Jurkat, Clone E6-1 (cell line): Measurements from ENCODE around the gene UGGT1.
A peak's percentile ranks its signal among the peaks of the same experiment; 100 is the strongest.
"Not testable (repeated sequence)": the region's sequence is repeated elsewhere in the genome, so short reads cannot be mapped to it uniquely, and the experiment has no call there.

Source experiments
- DNase-seq: peaks from one replicate; pipeline ENCODE4 v3.0.0-alpha.2; 2011; ENCODE audit warnings: low read depth, low spot score
- H3K4me3 ChIP-seq: 2 replicates; pipeline ENCODE4 v1.5.1; 2011; ENCODE audit warnings: mild to moderate bottlenecking, low read length, control low read depth, moderate library complexity

Gene UGGT1

GRCh38 chr2:128166746-128167353 is 75.8 kb downstream of the UGGT1 start:
- no peak overlapping the region for H3K4me3 ChIP-seq
- DNase-seq, result no peak

- no peak for DNase-seq
- H3K4me3 ChIP-seq, result no peak overlapping the region
Observed at GRCh38 chr2:128169094-128169493, 78.1 kb downstream of the UGGT1 start.

DNA sequence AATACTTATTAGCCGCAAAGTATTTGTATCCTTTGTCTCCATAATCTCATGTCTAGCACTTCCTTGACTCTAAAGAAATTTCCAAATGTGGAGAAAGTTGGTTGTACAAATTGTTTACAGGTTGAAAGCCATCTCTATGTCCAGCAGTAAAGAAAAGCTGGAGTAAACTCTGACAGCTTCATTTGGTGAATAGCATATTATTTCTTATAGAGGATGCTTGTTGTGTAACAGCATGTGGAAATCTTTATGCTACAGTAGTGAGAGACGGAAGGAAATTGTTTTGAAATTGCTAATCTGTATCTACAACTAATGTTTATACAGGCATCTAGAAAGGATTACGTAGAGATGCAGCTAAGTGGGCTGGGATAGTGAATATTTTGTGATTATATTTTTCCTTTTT is 78.5 kb downstream of the UGGT1 start:
- DNase-seq, result no peak

GRCh38 chr2:128169933-128170709 is 79.1 kb downstream of the UGGT1 start:
- no peak for DNase-seq
- H3K4me3 ChIP-seq, result no peak overlapping the region

More for the DNA sequence above, 78.5 kb downstream of the UGGT1 start:
- H3K4me3 ChIP-seq, result no peak overlapping the region

DNA sequence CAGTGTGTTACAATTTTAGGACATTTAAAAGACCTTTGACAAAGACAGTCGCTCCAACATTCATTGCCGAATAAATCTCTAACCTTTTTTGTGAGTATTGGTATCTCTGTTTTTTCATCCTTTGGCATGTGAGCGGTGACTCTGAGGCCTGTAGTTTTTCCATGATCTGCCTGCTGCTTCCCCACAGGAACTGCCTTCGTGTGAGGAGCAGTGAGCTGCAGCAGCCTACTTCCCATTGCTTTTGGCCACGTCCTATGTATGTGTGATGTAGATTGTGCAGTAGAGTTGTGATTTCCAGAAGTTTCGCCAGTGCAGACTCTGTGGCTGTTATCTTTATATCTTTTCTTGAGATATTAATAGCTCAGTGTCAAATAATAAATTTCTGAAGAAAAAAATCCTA is 79.8 kb downstream of the UGGT1 start:
- no peak for DNase-seq
- H3K4me3 ChIP-seq, result no peak overlapping the region

DNA sequence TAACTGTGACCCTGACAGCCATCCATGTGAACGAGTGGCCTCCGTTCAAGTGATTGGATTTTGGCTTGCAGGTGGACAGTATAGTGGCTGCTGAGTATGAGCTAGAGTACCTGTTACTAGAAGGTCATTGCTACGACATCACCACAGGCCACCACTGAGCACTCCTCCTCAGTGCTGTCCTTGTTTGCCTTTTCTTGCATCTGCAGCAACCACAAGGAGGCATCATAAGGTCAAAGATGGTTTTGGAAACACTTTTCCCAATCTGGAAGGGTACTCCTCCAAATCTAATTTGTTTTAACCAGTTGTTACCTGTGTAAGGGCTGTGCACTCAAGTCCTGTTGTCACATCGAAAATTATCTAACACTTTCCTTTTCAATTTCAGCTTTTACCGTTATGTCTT is 81.2 kb downstream of the UGGT1 start:
- H3K4me3 ChIP-seq, result no peak overlapping the region
- no peak for DNase-seq

DNA sequence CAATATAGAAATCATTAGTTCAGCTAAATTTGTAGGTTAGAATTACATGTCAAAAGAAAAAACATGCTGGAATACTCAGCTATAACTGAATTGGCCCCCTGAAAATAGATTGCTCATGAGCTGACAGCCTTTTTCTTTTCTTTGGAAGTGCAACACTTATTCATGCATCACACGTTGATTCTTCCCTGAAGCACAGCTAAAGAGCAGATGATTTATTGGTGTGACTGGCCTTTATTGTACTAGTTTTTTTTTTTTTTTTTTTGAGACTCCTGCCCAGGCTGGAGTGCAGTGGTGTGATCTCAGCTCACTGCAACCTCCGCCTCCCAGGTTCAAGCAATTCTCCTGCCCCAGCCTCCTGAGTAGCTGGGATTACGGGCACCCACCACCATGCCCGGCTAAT is 83.1 kb downstream of the UGGT1 start:
- H3K4me3 ChIP-seq, DNase-seq: not testable (repeated sequence)

GRCh38 chr2:128177315-128177714 is 86.3 kb downstream of the UGGT1 start:
- no peak for DNase-seq
- no peak overlapping the region for H3K4me3 ChIP-seq

DNA sequence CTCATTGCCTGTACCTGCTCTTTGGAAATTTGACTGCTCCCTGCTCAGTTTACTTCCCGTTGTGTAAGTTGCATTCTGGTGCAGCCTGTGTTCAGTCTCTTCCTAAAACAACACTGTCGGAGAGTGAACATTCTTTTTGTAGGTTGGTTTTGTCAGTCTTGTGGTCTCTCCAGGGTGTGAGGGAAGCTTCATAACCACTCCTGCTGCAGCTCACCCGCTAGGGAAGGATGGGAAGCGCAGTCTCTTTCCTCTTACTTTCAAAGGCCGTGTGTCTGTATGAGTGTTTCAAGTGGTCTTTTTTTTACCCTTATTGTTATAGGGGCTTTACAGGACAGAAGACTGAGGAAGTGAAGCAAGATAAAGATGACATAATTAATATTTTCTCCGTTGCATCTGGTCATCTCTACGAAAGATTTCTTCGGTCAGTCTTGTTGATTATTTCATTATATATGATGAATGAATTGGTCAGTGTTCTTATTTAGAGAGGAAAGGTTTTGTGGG is 87.2 kb downstream of the UGGT1 start:
- DNase-seq, result no peak
- no peak overlapping the region for H3K4me3 ChIP-seq

DNA sequence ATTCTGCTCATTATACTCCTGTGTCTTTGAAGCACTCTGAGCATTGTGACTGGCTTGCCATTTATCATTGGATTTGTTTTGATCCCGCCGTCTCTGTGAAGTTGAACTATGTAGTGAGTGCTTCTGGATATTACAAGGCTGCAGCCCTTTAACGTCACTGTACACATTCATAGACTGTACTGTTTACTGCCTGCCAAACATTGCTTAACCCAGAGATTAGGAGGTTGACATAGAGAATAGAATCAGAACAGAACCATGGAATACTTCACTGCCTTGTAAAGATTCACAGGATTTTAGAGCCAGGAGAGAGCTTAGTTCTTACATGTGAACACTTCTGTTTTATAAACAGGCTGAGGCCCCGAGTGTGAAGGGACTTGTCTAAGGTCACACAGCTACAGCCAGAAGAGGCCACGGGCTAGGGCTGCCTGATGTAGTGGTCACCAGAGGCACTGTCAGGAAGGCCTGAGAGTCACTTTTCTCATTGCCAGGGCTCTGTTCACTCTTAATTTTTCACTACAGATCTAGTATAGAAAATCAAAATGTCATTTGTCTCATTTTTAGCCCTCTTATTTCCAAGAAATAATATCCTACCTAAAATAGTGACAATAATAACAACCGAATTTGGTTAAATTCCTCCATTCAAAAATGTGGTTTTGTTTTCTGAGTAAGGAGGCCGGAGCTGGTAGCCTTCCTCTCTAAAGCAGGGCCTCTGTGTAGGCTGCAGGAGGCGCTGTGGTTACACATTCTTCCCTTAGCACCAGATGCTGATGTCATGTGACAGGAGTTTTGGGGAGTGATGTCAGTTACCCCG is 87.9 kb downstream of the UGGT1 start:
- peak; percentile 29 for DNase-seq
- no peak overlapping the region for H3K4me3 ChIP-seq

- H3K4me3 ChIP-seq, result no peak overlapping the region
- DNase-seq, result no peak
Observed at GRCh38 chr2:128179461-128179755, 88.4 kb downstream of the UGGT1 start.

DNA sequence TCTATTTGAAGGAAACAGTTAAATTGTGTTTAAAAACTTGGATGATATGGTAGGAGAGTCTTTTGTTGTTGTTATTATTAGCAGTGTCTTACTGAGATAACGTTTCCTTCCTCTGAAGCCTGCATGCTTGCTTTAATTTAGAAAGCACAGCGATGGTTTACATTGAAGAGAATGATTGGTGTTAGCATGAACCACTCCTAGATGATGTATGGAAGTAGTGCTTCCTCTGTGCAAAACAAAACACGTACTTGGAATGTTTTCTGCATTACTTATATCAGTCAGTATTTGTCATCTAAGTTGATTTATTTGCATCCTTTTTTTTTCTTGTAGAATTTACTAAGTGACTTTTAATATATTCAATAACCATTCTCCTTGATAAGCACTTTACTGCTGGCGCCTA is 89.0 kb downstream of the UGGT1 start:
- no peak overlapping the region for H3K4me3 ChIP-seq
- no peak for DNase-seq

DNA sequence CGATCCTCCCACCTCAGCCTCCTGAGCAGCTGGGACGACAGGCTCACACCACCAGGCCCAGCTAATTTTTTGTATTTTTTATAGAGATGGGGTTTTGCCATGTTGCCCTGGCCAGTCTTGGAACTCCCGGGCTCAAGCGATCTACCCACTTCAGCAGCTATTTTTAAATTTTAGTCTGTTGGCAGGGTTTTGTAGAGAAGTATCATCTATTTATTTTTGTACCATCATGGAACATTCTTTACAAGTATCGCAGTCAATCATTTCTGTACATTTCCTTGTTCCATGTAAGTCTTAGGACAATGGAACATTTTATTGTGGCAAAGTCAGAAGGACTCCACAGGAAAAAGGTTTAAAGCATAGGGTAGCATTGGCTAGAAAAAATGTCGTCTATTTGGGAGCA is 94.6 kb downstream of the UGGT1 start:
- no peak for DNase-seq
- no peak overlapping the region for H3K4me3 ChIP-seq

GRCh38 chr2:128187032-128187654 is 96.1 kb downstream of the UGGT1 start:
- no peak overlapping the region for H3K4me3 ChIP-seq
- DNase-seq, result no peak

DNA sequence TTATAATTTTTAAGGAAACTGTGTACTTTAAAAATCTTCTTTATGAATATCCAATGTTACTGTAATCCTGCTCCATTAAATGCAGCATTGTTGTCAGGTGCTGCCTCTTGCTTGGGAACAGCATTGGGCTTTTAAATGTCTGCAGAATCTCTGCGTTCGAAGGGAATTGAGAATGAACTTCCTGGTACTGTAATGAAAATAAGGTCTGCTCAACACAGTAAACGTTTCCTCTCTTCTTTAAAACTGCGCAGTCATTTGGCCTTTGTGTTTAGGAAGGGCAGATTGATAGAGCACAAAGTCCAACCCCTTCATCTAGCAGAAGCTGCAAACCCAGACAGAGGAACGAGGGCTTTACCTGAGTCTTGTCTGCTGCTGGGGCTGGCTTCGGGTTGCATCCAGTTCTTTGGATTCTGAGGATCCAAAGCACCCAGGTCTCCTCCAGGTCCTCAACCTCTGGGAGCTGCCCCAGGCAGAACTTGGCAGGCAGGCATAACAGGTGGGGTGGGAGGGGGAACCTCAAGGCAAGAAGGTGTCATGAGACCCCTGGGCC is 104.5 kb downstream of the UGGT1 start:
- no peak for DNase-seq
- no peak overlapping the region for H3K4me3 ChIP-seq

DNA sequence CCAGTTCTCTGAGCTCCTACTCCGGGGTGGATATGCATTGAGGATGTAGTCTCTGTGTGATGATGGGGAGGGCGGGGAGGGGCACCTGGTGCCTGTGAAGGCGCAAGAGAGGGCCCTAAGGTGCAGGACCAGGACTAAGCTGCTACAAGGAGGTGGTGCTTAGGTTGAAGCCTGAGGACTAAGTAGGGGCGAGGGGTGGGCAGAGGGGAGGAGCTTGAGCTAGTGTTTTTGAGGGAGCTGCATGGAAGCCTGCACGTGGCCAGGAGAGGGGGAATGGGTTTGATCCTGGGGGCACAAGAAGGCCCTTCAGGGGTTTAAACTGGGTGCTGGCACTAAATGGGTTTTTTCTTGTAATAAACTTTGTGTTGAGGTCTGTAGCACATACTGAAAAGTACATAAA is 105.0 kb downstream of the UGGT1 start:
- no peak for DNase-seq
- H3K4me3 ChIP-seq, result no peak overlapping the region

DNA sequence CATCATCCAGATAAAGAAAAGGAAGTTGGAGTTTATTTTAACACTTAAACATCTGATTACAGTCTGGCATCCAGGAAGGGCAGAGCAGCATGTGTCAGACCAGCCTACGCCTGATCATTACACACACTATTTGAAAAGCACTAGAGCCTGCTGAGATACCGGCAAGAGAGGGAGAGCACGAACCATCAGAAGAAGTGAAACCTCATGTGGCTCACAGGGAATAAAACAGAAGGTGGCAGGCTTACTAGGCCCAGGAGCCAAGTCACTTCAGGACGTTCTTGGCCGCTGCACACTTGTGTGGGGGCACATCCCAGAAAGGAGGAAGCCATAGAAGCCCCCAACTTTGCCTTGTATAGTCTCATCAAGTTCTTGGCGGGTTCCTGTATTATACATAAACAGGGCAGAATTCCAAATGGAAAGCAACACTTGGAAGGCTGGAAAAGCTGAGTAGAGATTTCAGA is 105.5 kb downstream of the UGGT1 start:
- H3K4me3 ChIP-seq, result no peak overlapping the region
- peak; percentile 44 for DNase-seq

GRCh38 chr2:128197059-128197458 is 106.1 kb downstream of the UGGT1 start:
- DNase-seq, result peak; percentile 89
- no peak overlapping the region for H3K4me3 ChIP-seq

DNA sequence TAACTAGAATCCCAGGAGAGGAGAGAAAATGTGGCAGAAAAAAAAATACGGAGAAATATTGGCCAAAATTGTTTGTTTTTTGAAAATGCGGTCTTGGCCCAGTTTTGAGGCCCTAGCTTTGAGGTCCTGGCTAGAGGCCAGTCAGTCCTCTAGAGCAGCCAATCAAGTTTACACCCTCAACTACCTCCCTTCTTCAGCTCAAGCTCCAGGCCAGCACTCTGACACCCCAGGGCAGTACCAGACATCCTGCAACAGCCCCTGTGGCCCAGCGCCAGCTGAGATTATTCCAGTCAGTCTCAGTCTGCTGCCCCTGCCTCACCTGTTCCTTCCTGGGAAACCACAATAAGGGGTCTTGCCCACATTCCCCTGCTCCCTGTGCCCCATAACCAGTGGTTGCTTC is 107.7 kb downstream of the UGGT1 start:
- no peak overlapping the region for H3K4me3 ChIP-seq
- no peak for DNase-seq
